NCI-H1105 treated with DMSO at 0.1 percent for 48 hours (cell line): Measurements from ENCODE around the gene BICC1.

ENCODE experiments used
- DNase-seq: peaks from one replicate; lab custom pipeline; 2025; lab: John Stamatoyannopoulos, UW

Gene BICC1

GRCh38 chr10:58820861-58821751, 308.4 kb downstream of the BICC1 start:
- no peak for DNase-seq

GRCh38 chr10:58821752-58822056, 309.0 kb downstream of the BICC1 start:
- DNase-seq: no peak

GRCh38 chr10:58823983-58824382, 311.3 kb downstream of the BICC1 start:
- no peak for DNase-seq

- no peak for DNase-seq
These were observed 311.7 kb downstream of the BICC1 start for GRCh38 chr10:58824396-58824795.

- DNase-seq: no peak
These were observed 314.0 kb downstream of the BICC1 start for GRCh38 chr10:58826694-58827093.

GRCh38 chr10:58827381-58827780, 314.7 kb downstream of the BICC1 start:
- no peak for DNase-seq

GRCh38 chr10:58829839-58830238, 317.2 kb downstream of the BICC1 start:
- DNase-seq: no peak

- DNase-seq: no peak
These were observed 318.0 kb downstream of the BICC1 start for GRCh38 chr10:58830697-58831096.

GRCh38 chr10:58833771-58834561, 321.3 kb downstream of the BICC1 start:
- DNase-seq: no peak

GRCh38 chr10:58836176-58836700, 323.6 kb downstream of the BICC1 start:
- DNase-seq: no peak

GRCh38 chr10:58836991-58837575, 324.4 kb downstream of the BICC1 start:
- no peak for DNase-seq

- DNase-seq: no peak
These were observed 325.2 kb downstream of the BICC1 start for GRCh38 chr10:58837826-58838225.

GRCh38 chr10:58838561-58839208, 326.0 kb downstream of the BICC1 start:
- DNase-seq: no peak

GRCh38 chr10:58839771-58840170, 327.1 kb downstream of the BICC1 start:
- no peak for DNase-seq

- DNase-seq: no peak
These were observed 328.3 kb downstream of the BICC1 start for GRCh38 chr10:58840840-58841435.

- DNase-seq: no peak
These were observed 330.2 kb downstream of the BICC1 start for GRCh38 chr10:58842860-58843376.

GRCh38 chr10:58843760-58844159, 331.1 kb downstream of the BICC1 start:
- DNase-seq: no peak

- no peak for DNase-seq
These were observed 332.0 kb downstream of the BICC1 start for GRCh38 chr10:58844680-58845079.

- DNase-seq: no peak
These were observed 334.2 kb downstream of the BICC1 start for GRCh38 chr10:58846856-58847255.

GRCh38 chr10:58851606-58852005, 338.9 kb downstream of the BICC1 start:
- DNase-seq: no peak

GRCh38 chr10:58853668-58854067, 341.0 kb downstream of the BICC1 start:
- no peak for DNase-seq

- DNase-seq: no peak
These were observed 342.1 kb downstream of the BICC1 start for GRCh38 chr10:58854811-58855210.
